Nephron (organoid): ENCODE measurements around the gene HIPK2.
"Not testable (repeated sequence)": the region's sequence is repeated elsewhere in the genome, so short reads cannot be mapped to it uniquely, and the experiment has no call there.

Experiments used
- H3K27ac Mint-ChIP-seq, 3 experiments: 2 replicates each; pipeline ENCODE4 v1.8.0; 2020; ENCODE audit warnings: mixed read lengths in 3 of 3, mild to moderate bottlenecking in 2 of 3, moderate library complexity in 1 of 3
- H3K27me3 Mint-ChIP-seq: 2 replicates; pipeline ENCODE4 v1.8.0; 2021; ENCODE audit warnings: low read depth, mild to moderate bottlenecking, moderate library complexity, mixed read lengths
- H3K36me3 Mint-ChIP-seq: 2 replicates; pipeline ENCODE4 v1.8.0; 2020; ENCODE audit warnings: low read depth, mixed read lengths
- H3K4me1 Mint-ChIP-seq: 2 replicates; pipeline ENCODE4 v1.8.0; 2020; ENCODE audit warnings: mixed read lengths
- H3K4me3 Mint-ChIP-seq, 3 experiments: 2 replicates each; pipeline ENCODE4 v1.8.0; 2020; ENCODE audit warnings: mild to moderate bottlenecking in 3 of 3, mixed read lengths in 3 of 3, moderate library complexity in 2 of 3
- H3K9me3 Mint-ChIP-seq: 2 replicates; pipeline ENCODE4 v1.8.0; 2020; ENCODE audit warnings: mixed read lengths
- CTCF ChIP-seq, 3 experiments: fragments of 200-600 bp; sonication (generic); IDR thresholded peaks; one replicate each; pipeline ENCODE4 v1.5.0; 2021; ENCODE audit warnings: antibody characterized with exemption in 3 of 3; ENCODE audit not compliant: unreplicated experiment in 3 of 3

The HIPK2 gene

GRCh38 chr7:139559364-139560105, 218.3 kb downstream of the HIPK2 start:
- peaks cover 4% of the 10 kb centered on the region for H3K9me3 Mint-ChIP-seq
- no peak for TF ChIP-seq CTCF (IDR thresholded peaks at IDR 0.05; ENCODE audit: unreplicated experiment in 3 of 3)
- no peak overlapping the region for H3K27ac Mint-ChIP-seq
- peaks cover 43% of the 10 kb centered on the region for H3K36me3 Mint-ChIP-seq
- H3K27me3 Mint-ChIP-seq = peaks cover 19% of the 10 kb centered on the region
- H3K4me3 Mint-ChIP-seq = no peak overlapping the region
- H3K4me1 Mint-ChIP-seq = no peaks in the 10 kb centered on the region

GRCh38 chr7:139557857-139558581, 219.8 kb downstream of the HIPK2 start:
- TF ChIP-seq CTCF (IDR thresholded peaks at IDR 0.05; ENCODE audit: unreplicated experiment in 3 of 3) = no peak
- peaks cover 19% of the 10 kb centered on the region for H3K27me3 Mint-ChIP-seq
- H3K4me3 Mint-ChIP-seq = no peak overlapping the region
- no peak overlapping the region for H3K27ac Mint-ChIP-seq
- H3K36me3 Mint-ChIP-seq = peaks cover 30% of the 10 kb centered on the region
- H3K9me3 Mint-ChIP-seq = peaks cover 8% of the 10 kb centered on the region
- H3K4me1 Mint-ChIP-seq = peaks cover 5% of the 10 kb centered on the region

GRCh38 chr7:139553991-139554700, 223.7 kb downstream of the HIPK2 start:
- H3K27me3 Mint-ChIP-seq = peaks cover 19% of the 10 kb centered on the region
- H3K4me1 Mint-ChIP-seq, H3K4me3 Mint-ChIP-seq, H3K36me3 Mint-ChIP-seq, H3K9me3 Mint-ChIP-seq: not testable (repeated sequence)
- H3K27ac Mint-ChIP-seq = peak overlapping the region in 1 of 3 experiments; percentile 13

GRCh38 chr7:139548302-139549028, 229.3 kb downstream of the HIPK2 start:
- Mint-ChIP-seq H3K27me3 (peaks cover 16% of the 10 kb centered on the region), H3K9me3 (peaks cover 2% of the 10 kb centered on the region), H3K27ac (no peak overlapping the region), H3K36me3 (no peaks in the 10 kb centered on the region), H3K4me1 (peaks cover 1% of the 10 kb centered on the region), H3K4me3 (no peak overlapping the region)
- TF ChIP-seq CTCF (IDR thresholded peaks at IDR 0.05; ENCODE audit: unreplicated experiment in 3 of 3) = no peak

GRCh38 chr7:139544645-139545044, 233.2 kb downstream of the HIPK2 start:
- no peak for TF ChIP-seq CTCF (IDR thresholded peaks at IDR 0.05; ENCODE audit: unreplicated experiment in 3 of 3)
- Mint-ChIP-seq H3K9me3 (no peaks in the 10 kb centered on the region), H3K4me1 (peaks cover 5% of the 10 kb centered on the region), H3K36me3 (no peaks in the 10 kb centered on the region), H3K27me3 (peaks cover 23% of the 10 kb centered on the region), H3K4me3 (no peak overlapping the region), H3K27ac (peak overlapping the region in 1 of 3 experiments; percentile 7)
